HEK293 (cell line): ENCODE data around the gene NCOA7.

ENCODE experiments used
- BCL11B ChIP-seq: fragments of 450-650 bp; formaldehyde crosslinking; IDR thresholded peaks from 2 replicates; pipeline ENCODE4 v1.5.1; 2016; ENCODE audit warnings: low read depth, missing biosample characterization, missing genetic modification characterization
- GFI1B ChIP-seq: fragments of 450-650 bp; formaldehyde crosslinking; IDR thresholded peaks from 2 replicates; pipeline ENCODE4 v1.5.1; 2016; ENCODE audit warnings: missing biosample characterization, missing genetic modification characterization
- RBAK ChIP-seq: fragments of 450-650 bp; formaldehyde crosslinking; IDR thresholded peaks from 2 replicates; pipeline ENCODE4 v1.5.1; 2016; ENCODE audit warnings: missing biosample characterization, missing genetic modification characterization
- ZNF114 ChIP-seq: fragments of 450-650 bp; formaldehyde crosslinking; IDR thresholded peaks from 2 replicates; pipeline ENCODE4 v1.5.0; 2017; ENCODE audit warnings: missing biosample characterization, missing genetic modification characterization
- ZNF121 ChIP-seq: fragments of 450-650 bp; formaldehyde crosslinking; IDR thresholded peaks from 2 replicates; pipeline ENCODE4 v1.5.1; 2016; ENCODE audit warnings: missing biosample characterization, missing genetic modification characterization
- ZNF132 ChIP-seq: fragments of 450-650 bp; formaldehyde crosslinking; IDR thresholded peaks from 2 replicates; pipeline ENCODE4 v1.5.1; 2017; ENCODE audit warnings: missing biosample characterization, missing genetic modification characterization, borderline replicate concordance
- ZNF19 ChIP-seq: fragments of 450-650 bp; formaldehyde crosslinking; IDR thresholded peaks from 2 replicates; pipeline ENCODE4; 2016; ENCODE audit warnings: missing biosample characterization, missing genetic modification characterization, low read depth
- ZNF239 ChIP-seq: fragments of 450-650 bp; formaldehyde crosslinking; IDR thresholded peaks from 2 replicates; pipeline ENCODE4 v1.5.1; 2016; ENCODE audit warnings: missing biosample characterization, missing genetic modification characterization
- ZNF280D ChIP-seq: fragments of 450-650 bp; formaldehyde crosslinking; IDR thresholded peaks from 2 replicates; pipeline ENCODE4 v1.5.1; 2016; ENCODE audit warnings: missing biosample characterization, missing genetic modification characterization
- ZNF341 ChIP-seq: fragments of 450-650 bp; formaldehyde crosslinking; IDR thresholded peaks from 2 replicates; pipeline ENCODE4; 2016; ENCODE audit warnings: low read depth, missing biosample characterization, missing genetic modification characterization
- ZNF391 ChIP-seq: fragments of 450-650 bp; formaldehyde crosslinking; IDR thresholded peaks from 2 replicates; pipeline ENCODE4 v1.5.1; 2016; ENCODE audit warnings: low read depth, missing biosample characterization, missing genetic modification characterization, borderline replicate concordance
- ZNF416 ChIP-seq: fragments of 450-650 bp; formaldehyde crosslinking; IDR thresholded peaks from 2 replicates; pipeline ENCODE4 v1.5.1; 2016; ENCODE audit warnings: missing biosample characterization, missing genetic modification characterization
- ZNF521 ChIP-seq: fragments of 450-650 bp; formaldehyde crosslinking; IDR thresholded peaks from 2 replicates; pipeline ENCODE4 v1.5.1; 2017; ENCODE audit warnings: missing biosample characterization, mild to moderate bottlenecking, missing genetic modification characterization
- ZNF529 ChIP-seq: fragments of 450-650 bp; formaldehyde crosslinking; IDR thresholded peaks from 2 replicates; pipeline ENCODE4 v1.5.1; 2017; ENCODE audit warnings: missing genetic modification characterization, missing biosample characterization; ENCODE audit not compliant: insufficient replicate concordance
- ZNF560 ChIP-seq: fragments of 450-650 bp; formaldehyde crosslinking; IDR thresholded peaks from 2 replicates; pipeline ENCODE4 v1.5.1; 2017; ENCODE audit warnings: missing biosample characterization, missing genetic modification characterization, borderline replicate concordance
- ZNF561 ChIP-seq: fragments of 450-650 bp; IDR thresholded peaks from 2 replicates; pipeline ENCODE4 v1.5.1; 2018; ENCODE audit warnings: missing biosample characterization, missing genetic modification characterization, borderline replicate concordance
- ZNF580 ChIP-seq: fragments of 450-650 bp; formaldehyde crosslinking; IDR thresholded peaks from 2 replicates; pipeline ENCODE4 v1.5.1; 2016; ENCODE audit warnings: missing biosample characterization, missing genetic modification characterization
- ZNF585B ChIP-seq: fragments of 450-650 bp; formaldehyde crosslinking; IDR thresholded peaks from 2 replicates; pipeline ENCODE4 v1.5.1; 2016; ENCODE audit warnings: missing biosample characterization, missing genetic modification characterization
- ZNF658 ChIP-seq: fragments of 450-650 bp; formaldehyde crosslinking; IDR thresholded peaks from 2 replicates; pipeline ENCODE4; 2016; ENCODE audit warnings: missing biosample characterization, missing genetic modification characterization
- ZNF664 ChIP-seq: fragments of 450-650 bp; formaldehyde crosslinking; IDR thresholded peaks from 2 replicates; pipeline ENCODE4 v1.5.1; 2016; ENCODE audit warnings: missing biosample characterization, missing genetic modification characterization
- ZNF837 ChIP-seq: fragments of 450-650 bp; formaldehyde crosslinking; IDR thresholded peaks from 2 replicates; pipeline ENCODE4 v1.5.1; 2016; ENCODE audit warnings: missing biosample characterization, missing genetic modification characterization
- ZSCAN23 ChIP-seq: fragments of 450-650 bp; formaldehyde crosslinking; IDR thresholded peaks from 2 replicates; pipeline ENCODE4 v1.5.1; 2016; ENCODE audit warnings: missing biosample characterization, missing genetic modification characterization
- ZSCAN5A ChIP-seq: fragments of 450-650 bp; formaldehyde crosslinking; IDR thresholded peaks from 2 replicates; pipeline ENCODE4 v1.5.1; 2016; ENCODE audit warnings: missing biosample characterization, missing genetic modification characterization
- TF ChIP-seq, protein P1 (sequence below): fragments of 450-650 bp; formaldehyde crosslinking; IDR thresholded peaks from 2 replicates; pipeline ENCODE4 v1.5.1; 2016; ENCODE audit warnings: missing biosample characterization, missing genetic modification characterization
- TF ChIP-seq, protein P2 (sequence below): fragments of 450-650 bp; formaldehyde crosslinking; IDR thresholded peaks from 2 replicates; pipeline ENCODE4 v1.5.1; 2016; ENCODE audit warnings: missing biosample characterization, missing genetic modification characterization, borderline replicate concordance

The NCOA7 gene

DNA sequence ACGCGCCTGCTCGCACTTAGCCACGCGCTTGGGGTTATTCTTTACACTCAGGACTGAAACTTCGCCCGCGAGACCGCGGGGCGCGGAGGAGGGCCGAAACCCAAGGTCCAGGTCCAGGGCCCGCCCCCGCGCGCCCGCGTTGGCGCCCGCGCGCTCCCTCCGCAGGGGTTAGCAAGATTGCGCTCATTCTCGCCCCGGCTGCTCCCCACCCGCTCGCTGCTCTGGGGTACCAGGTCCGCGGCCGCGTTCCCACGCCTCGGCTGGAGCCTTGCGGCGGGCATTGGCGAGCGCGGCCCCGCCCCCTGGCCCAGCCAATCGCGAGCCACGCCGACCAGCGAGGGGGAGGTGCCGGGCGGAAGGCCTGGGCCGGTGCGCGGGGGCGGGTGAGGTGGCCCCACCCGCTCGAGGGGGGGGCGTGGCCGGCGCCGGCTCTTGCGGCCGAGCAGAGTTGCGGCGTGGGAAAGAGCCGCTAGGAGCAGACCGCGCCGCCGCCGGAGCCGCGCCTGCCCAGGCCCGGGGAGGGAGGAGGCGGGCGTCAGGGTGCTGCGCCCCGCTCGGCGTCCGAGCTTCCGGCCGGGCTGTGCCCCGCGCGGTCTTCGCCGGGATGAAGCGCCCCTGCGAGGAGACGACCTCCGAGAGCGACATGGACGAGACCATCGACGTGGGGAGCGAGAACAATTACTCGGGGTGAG is 41.4 kb upstream of the NCOA7 start, which contains the start of gene HEY2 (continued):
- TF ChIP-seq, protein P1, sequence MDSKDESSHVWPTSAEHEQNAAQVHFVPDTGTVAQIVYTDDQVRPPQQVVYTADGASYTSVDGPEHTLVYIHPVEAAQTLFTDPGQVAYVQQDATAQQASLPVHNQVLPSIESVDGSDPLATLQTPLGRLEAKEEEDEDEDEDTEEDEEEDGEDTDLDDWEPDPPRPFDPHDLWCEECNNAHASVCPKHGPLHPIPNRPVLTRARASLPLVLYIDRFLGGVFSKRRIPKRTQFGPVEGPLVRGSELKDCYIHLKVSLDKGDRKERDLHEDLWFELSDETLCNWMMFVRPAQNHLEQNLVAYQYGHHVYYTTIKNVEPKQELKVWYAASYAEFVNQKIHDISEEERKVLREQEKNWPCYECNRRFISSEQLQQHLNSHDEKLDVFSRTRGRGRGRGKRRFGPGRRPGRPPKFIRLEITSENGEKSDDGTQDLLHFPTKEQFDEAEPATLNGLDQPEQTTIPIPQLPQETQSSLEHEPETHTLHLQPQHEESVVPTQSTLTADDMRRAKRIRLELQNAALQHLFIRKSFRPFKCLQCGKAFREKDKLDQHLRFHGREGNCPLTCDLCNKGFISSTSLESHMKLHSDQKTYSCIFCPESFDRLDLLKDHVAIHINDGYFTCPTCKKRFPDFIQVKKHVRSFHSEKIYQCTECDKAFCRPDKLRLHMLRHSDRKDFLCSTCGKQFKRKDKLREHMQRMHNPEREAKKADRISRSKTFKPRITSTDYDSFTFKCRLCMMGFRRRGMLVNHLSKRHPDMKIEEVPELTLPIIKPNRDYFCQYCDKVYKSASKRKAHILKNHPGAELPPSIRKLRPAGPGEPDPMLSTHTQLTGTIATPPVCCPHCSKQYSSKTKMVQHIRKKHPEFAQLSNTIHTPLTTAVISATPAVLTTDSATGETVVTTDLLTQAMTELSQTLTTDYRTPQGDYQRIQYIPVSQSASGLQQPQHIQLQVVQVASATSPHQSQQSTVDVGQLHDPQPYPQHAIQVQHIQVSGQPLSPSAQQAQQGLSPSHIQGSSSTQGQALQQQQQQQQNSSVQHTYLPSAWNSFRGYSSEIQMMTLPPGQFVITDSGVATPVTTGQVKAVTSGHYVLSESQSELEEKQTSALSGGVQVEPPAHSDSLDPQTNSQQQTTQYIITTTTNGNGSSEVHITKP (tag by site-specific recombination): no peak; the same call in none of the 2 replicates
- TF ChIP-seq ZNF239 (tag by site-specific recombination) (no peak), ZNF664 (tag by site-specific recombination) (no peak), ZNF561 (tag by site-specific recombination) (peak; percentile 38; the same call in 1 of the 2 replicates), ZNF121 (tag by site-specific recombination) (no peak), ZNF585B (no peak), ZNF837 (no peak), ZNF560 (tag by site-specific recombination) (no peak), ZNF280D (tag by site-specific recombination) (no peak), GFI1B (tag by site-specific recombination) (no peak), ZNF580 (tag by site-specific recombination) (0 out of 2 replicates have a peak, but pooled peaks have one; percentile 11), ZSCAN23 (no peak), ZNF416 (no peak), RBAK (no peak), ZNF391 (tag by site-specific recombination) (0 out of 2 replicates have a peak, but pooled peaks have one; percentile 21), ZNF114 (tag by site-specific recombination) (no peak), ZNF521 (tag by site-specific recombination) (no peak), ZNF341 (no peak), ZNF132 (tag by site-specific recombination) (no peak), BCL11B (tag by site-specific recombination) (peak; percentile 69; the same call in 1 of the 2 replicates), ZSCAN5A (tag by site-specific recombination) (0 out of 2 replicates have a peak, but pooled peaks have one; percentile 87), ZNF658 (tag by site-specific recombination) (no peak), ZNF19 (tag by site-specific recombination) (no peak), ZNF529 (tag by site-specific recombination) (no peak)
- TF ChIP-seq, protein P2, sequence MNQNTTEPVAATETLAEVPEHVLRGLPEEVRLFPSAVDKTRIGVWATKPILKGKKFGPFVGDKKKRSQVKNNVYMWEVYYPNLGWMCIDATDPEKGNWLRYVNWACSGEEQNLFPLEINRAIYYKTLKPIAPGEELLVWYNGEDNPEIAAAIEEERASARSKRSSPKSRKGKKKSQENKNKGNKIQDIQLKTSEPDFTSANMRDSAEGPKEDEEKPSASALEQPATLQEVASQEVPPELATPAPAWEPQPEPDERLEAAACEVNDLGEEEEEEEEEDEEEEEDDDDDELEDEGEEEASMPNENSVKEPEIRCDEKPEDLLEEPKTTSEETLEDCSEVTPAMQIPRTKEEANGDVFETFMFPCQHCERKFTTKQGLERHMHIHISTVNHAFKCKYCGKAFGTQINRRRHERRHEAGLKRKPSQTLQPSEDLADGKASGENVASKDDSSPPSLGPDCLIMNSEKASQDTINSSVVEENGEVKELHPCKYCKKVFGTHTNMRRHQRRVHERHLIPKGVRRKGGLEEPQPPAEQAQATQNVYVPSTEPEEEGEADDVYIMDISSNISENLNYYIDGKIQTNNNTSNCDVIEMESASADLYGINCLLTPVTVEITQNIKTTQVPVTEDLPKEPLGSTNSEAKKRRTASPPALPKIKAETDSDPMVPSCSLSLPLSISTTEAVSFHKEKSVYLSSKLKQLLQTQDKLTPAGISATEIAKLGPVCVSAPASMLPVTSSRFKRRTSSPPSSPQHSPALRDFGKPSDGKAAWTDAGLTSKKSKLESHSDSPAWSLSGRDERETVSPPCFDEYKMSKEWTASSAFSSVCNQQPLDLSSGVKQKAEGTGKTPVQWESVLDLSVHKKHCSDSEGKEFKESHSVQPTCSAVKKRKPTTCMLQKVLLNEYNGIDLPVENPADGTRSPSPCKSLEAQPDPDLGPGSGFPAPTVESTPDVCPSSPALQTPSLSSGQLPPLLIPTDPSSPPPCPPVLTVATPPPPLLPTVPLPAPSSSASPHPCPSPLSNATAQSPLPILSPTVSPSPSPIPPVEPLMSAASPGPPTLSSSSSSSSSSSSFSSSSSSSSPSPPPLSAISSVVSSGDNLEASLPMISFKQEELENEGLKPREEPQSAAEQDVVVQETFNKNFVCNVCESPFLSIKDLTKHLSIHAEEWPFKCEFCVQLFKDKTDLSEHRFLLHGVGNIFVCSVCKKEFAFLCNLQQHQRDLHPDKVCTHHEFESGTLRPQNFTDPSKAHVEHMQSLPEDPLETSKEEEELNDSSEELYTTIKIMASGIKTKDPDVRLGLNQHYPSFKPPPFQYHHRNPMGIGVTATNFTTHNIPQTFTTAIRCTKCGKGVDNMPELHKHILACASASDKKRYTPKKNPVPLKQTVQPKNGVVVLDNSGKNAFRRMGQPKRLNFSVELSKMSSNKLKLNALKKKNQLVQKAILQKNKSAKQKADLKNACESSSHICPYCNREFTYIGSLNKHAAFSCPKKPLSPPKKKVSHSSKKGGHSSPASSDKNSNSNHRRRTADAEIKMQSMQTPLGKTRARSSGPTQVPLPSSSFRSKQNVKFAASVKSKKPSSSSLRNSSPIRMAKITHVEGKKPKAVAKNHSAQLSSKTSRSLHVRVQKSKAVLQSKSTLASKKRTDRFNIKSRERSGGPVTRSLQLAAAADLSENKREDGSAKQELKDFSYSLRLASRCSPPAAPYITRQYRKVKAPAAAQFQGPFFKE (tag by site-specific recombination): no peak
